ENCODE data around the gene XPO6.

DNA sequence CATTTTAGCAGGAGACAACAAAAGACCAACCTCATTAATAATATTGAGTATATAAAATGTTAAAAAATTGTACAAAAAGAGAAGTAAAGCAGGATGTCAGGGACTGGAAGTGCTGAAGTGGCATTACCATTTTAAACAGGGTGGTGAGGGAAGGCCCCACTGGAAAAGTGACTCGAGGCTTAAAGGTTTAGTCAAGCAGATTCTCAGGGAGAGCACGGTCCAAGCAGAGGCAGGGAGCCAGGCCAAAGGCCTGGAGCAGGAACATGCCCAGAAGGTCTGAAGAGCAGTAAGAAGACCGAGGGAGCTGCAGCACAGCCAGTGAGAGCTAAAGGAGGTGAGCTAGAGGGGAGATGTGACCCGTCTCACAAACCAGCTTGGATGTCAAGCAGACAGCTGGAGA, 7.6 kb downstream of the XPO6 start:
- no peak for TF ChIP-seq CTCF (IDR thresholded peaks at IDR 0.05; ENCODE audit: insufficient read depth, low read length)
- no peak for TF ChIP-seq GABPA (IDR thresholded peaks at IDR 0.05; ENCODE audit: low read depth)

Measured in HL-60 (cell line).